ENCODE data around the gene SPATA13. TPM values are rescaled to one million over a fixed set of nuclear protein-coding genes. Genes with fewer than 3 reads are reported as not detected.
"Not testable (repeated sequence)": the region's sequence is repeated elsewhere in the genome, so short reads cannot be mapped to it uniquely, and the experiment has no call there.

Gene SPATA13
- total RNA-seq, 2 experiments from 2014 or later, result 58.0 to 59.4 TPM

- H3K27ac Mint-ChIP-seq, DNase-seq, H3K9me3 Mint-ChIP-seq, H3K27me3 Mint-ChIP-seq, H3K4me1 Mint-ChIP-seq, H3K4me3 Mint-ChIP-seq: not testable (repeated sequence)
- peaks cover 16% of the 10 kb centered on the region for H3K36me3 Mint-ChIP-seq
Measured at GRCh38 chr13:24309300-24309699, 148.8 kb downstream of the SPATA13 start, which contains the start of gene C1QTNF9. C1QTNF9 (plus strand) TSS chr13:24309580; CDS start chr13:24316004, 6,424 bp downstream.

GRCh38 chr13:24313439-24313838, 152.9 kb downstream of the SPATA13 start:
- Mint-ChIP-seq H3K27me3 (no peaks in the 10 kb centered on the region), H3K36me3 (peaks cover 2% of the 10 kb centered on the region), H3K4me1 (no peaks in the 10 kb centered on the region), H3K9me3 (no peaks in the 10 kb centered on the region), H3K27ac (no peak overlapping the region), H3K4me3 (no peak overlapping the region)
- no peak for DNase-seq

GRCh38 chr13:24317835-24318234, 157.3 kb downstream of the SPATA13 start:
- not testable (repeated sequence) for H3K4me3 Mint-ChIP-seq, H3K27ac Mint-ChIP-seq

GRCh38 chr13:24318878-24319277, 158.4 kb downstream of the SPATA13 start:
- not testable (repeated sequence) for H3K36me3 Mint-ChIP-seq, H3K4me3 Mint-ChIP-seq, H3K4me1 Mint-ChIP-seq, DNase-seq, H3K27me3 Mint-ChIP-seq, H3K27ac Mint-ChIP-seq, H3K9me3 Mint-ChIP-seq

More at GRCh38 chr13:24317835-24318234, 157.3 kb downstream of the SPATA13 start:
- H3K36me3 Mint-ChIP-seq, DNase-seq, H3K4me1 Mint-ChIP-seq, H3K9me3 Mint-ChIP-seq, H3K27me3 Mint-ChIP-seq: not testable (repeated sequence)

DNA sequence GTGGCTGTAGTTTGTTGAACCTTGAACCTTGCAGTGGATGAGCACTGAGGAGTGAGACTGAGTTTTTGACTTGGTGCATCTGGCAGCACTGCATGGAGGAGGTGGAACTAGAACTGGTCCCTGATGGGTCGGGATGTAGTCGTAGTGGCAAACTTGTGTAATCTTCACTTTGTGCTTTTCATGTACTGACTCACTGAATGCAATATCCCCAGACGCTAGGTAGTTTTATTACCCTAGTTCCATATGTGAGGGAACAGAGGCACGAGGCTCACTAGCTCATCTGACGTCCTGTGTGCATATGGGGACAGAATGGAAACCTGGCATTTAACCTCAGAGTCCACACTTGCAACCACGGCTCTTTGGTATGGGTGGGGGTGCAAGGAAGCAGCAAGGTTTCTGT, 159.1 kb downstream of the SPATA13 start:
- not testable (repeated sequence) for H3K4me1 Mint-ChIP-seq, H3K27ac Mint-ChIP-seq, DNase-seq, H3K27me3 Mint-ChIP-seq, H3K36me3 Mint-ChIP-seq, H3K4me3 Mint-ChIP-seq, H3K9me3 Mint-ChIP-seq

DNA sequence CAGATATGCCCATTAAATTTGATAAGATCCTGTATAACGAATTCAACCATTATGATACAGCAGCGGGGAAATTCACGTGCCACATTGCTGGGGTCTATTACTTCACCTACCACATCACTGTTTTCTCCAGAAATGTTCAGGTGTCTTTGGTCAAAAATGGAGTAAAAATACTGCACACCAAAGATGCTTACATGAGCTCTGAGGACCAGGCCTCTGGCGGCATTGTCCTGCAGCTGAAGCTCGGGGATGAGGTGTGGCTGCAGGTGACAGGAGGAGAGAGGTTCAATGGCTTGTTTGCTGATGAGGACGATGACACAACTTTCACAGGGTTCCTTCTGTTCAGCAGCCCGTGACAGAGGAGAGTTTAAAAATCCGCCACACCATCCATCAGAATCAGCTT, 160.9 kb downstream of the SPATA13 start:
- H3K4me1 Mint-ChIP-seq, DNase-seq, H3K4me3 Mint-ChIP-seq, H3K36me3 Mint-ChIP-seq, H3K27ac Mint-ChIP-seq, H3K9me3 Mint-ChIP-seq: not testable (repeated sequence)
- H3K27me3 Mint-ChIP-seq, result peaks cover 19% of the 10 kb centered on the region

- not testable (repeated sequence) for H3K9me3 Mint-ChIP-seq, H3K4me1 Mint-ChIP-seq, DNase-seq, H3K4me3 Mint-ChIP-seq, H3K36me3 Mint-ChIP-seq, H3K27ac Mint-ChIP-seq
- peaks cover 27% of the 10 kb centered on the region for H3K27me3 Mint-ChIP-seq
Measured at GRCh38 chr13:24322470-24322869, 161.9 kb downstream of the SPATA13 start.

GRCh38 chr13:24323036-24323738, 162.7 kb downstream of the SPATA13 start:
- H3K4me1 Mint-ChIP-seq, result peaks cover 1% of the 10 kb centered on the region
- H3K27ac Mint-ChIP-seq, result no peak overlapping the region
- no peak overlapping the region for H3K4me3 Mint-ChIP-seq
- H3K27me3 Mint-ChIP-seq, result peaks cover 34% of the 10 kb centered on the region
- H3K36me3 Mint-ChIP-seq, result no peaks in the 10 kb centered on the region
- DNase-seq, result no peak
- no peaks in the 10 kb centered on the region for H3K9me3 Mint-ChIP-seq

- H3K4me1 Mint-ChIP-seq, result peaks cover 4% of the 10 kb centered on the region
- no peak overlapping the region for H3K4me3 Mint-ChIP-seq
- no peaks in the 10 kb centered on the region for H3K9me3 Mint-ChIP-seq
- DNase-seq, result no peak
- no peak overlapping the region for H3K27ac Mint-ChIP-seq
- no peaks in the 10 kb centered on the region for H3K36me3 Mint-ChIP-seq
- H3K27me3 Mint-ChIP-seq, result peaks cover 39% of the 10 kb centered on the region
Measured at GRCh38 chr13:24323739-24324075, 163.2 kb downstream of the SPATA13 start.

DNA sequence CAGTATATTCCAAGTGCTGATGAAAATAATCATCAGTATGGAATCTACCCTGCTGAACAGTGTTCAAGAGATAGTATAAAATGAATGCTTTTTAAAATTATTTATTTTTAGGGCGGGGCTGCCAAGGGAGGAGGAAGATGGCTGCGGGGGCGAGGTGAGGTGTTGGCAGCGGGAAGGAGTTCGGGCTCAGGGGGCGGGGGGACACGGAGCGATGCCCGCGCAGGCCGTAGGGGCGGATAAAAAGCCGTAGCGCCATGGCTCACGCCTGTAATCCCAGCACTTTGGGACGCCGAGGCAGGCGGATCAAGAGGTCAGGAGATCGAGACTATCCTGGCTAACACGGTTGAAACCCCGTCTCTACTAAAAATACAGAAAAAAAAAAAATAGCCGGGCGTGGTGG, 167.1 kb downstream of the SPATA13 start:
- peaks cover 49% of the 10 kb centered on the region for H3K27me3 Mint-ChIP-seq
- not testable (repeated sequence) for H3K4me1 Mint-ChIP-seq, H3K36me3 Mint-ChIP-seq, DNase-seq, H3K4me3 Mint-ChIP-seq, H3K27ac Mint-ChIP-seq, H3K9me3 Mint-ChIP-seq

DNA sequence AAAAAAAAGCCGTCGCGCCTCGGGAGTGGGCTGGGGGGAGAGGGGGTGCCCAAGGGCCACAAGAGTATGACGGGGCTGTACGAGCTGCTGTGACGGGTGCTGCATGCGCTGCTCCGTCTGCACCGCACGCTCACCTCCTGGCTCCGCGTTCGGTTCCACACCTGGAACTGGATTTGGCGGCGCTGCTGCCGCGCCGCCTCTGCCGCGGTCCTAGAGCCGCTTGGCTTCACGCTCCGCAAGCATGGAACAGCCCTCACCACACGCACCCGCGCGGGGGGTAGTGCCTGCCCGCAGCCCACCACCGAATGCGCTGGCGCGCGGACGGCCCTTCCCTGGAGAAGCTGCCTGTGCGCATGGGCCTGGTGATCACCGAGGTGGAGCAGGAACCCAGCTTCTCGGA, 167.6 kb downstream of the SPATA13 start:
- no peaks in the 10 kb centered on the region for H3K36me3 Mint-ChIP-seq
- no peak for DNase-seq
- H3K27me3 Mint-ChIP-seq, result peaks cover 49% of the 10 kb centered on the region
- peaks cover 4% of the 10 kb centered on the region for H3K4me1 Mint-ChIP-seq
- no peaks in the 10 kb centered on the region for H3K9me3 Mint-ChIP-seq
- H3K27ac Mint-ChIP-seq, result no peak overlapping the region
- peak overlapping the region; percentile 37 for H3K4me3 Mint-ChIP-seq

- no peaks in the 10 kb centered on the region for H3K4me1 Mint-ChIP-seq
- H3K4me3 Mint-ChIP-seq, result no peak overlapping the region
- no peaks in the 10 kb centered on the region for H3K36me3 Mint-ChIP-seq
- no peak overlapping the region for H3K27ac Mint-ChIP-seq
- peaks cover 11% of the 10 kb centered on the region for H3K27me3 Mint-ChIP-seq
- H3K9me3 Mint-ChIP-seq, result no peaks in the 10 kb centered on the region
- no peak for DNase-seq
Measured at GRCh38 chr13:24338721-24339120, 178.2 kb downstream of the SPATA13 start.

- Mint-ChIP-seq H3K4me1 (no peaks in the 10 kb centered on the region), H3K36me3 (no peaks in the 10 kb centered on the region), H3K27me3 (peaks cover 6% of the 10 kb centered on the region), H3K27ac (no peak overlapping the region), H3K4me3 (no peak overlapping the region), H3K9me3 (no peaks in the 10 kb centered on the region)
- no peak for DNase-seq
Measured at GRCh38 chr13:24339937-24340607, 179.6 kb downstream of the SPATA13 start.

DNA sequence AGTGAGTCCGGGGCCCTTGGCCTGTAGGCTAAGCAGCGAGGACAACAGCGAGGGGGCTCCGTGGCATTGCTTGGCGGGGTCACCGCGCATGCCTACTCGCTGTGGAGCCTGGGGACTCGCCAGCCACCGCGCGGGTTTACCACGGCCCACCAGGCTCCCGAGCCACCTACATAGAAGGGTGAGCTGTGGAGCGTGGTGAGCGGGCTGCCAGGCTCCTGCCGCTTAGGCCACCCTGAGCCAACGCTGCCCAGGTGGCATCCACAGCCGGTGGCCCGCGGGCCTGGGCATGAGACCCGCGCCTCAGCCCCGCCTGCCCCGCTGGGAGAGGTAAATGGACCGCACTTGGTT, 180.1 kb downstream of the SPATA13 start:
- no peak overlapping the region for H3K4me3 Mint-ChIP-seq
- no peak overlapping the region for H3K27ac Mint-ChIP-seq
- DNase-seq, result no peak
- H3K36me3 Mint-ChIP-seq, result no peaks in the 10 kb centered on the region
- peaks cover 6% of the 10 kb centered on the region for H3K27me3 Mint-ChIP-seq
- no peaks in the 10 kb centered on the region for H3K9me3 Mint-ChIP-seq
- H3K4me1 Mint-ChIP-seq, result no peaks in the 10 kb centered on the region

- DNase-seq, result no peak
- H3K27ac Mint-ChIP-seq, result no peak overlapping the region
Measured at GRCh38 chr13:24341439-24341838, 180.9 kb downstream of the SPATA13 start.

GRCh38 chr13:24348385-24348784, 187.9 kb downstream of the SPATA13 start:
- Mint-ChIP-seq H3K36me3 (no peaks in the 10 kb centered on the region), H3K4me3 (no peak overlapping the region), H3K9me3 (no peaks in the 10 kb centered on the region), H3K27me3 (no peaks in the 10 kb centered on the region), H3K4me1 (no peaks in the 10 kb centered on the region), H3K27ac (no peak overlapping the region)
- DNase-seq, result no peak

More at GRCh38 chr13:24341439-24341838, 180.9 kb downstream of the SPATA13 start:
- Mint-ChIP-seq H3K4me1 (no peaks in the 10 kb centered on the region), H3K4me3 (no peak overlapping the region), H3K27me3 (peaks cover 6% of the 10 kb centered on the region), H3K9me3 (no peaks in the 10 kb centered on the region), H3K36me3 (no peaks in the 10 kb centered on the region)

All from activated naive CD8-positive, alpha-beta T cell treated with anti-CD3 and anti-CD28 coated beads for 36 hours (primary cell).